C4-2B (cell line): ENCODE data around the gene RPS6KL1.

Experiments
- H3K27ac ChIP-seq: fragments of 450-650 bp; 2 replicates; pipeline ENCODE4 v1.5.1; 2017
- CTCF ChIP-seq: fragments of 450-650 bp; conservative IDR thresholded peaks from 2 replicates; pipeline ENCODE4 v1.5.1; 2017; ENCODE audit warnings: mild to moderate bottlenecking
- ZFX ChIP-seq: fragments of 450-650 bp; IDR thresholded peaks from 2 replicates; pipeline ENCODE4 v1.6.1; 2017

RPS6KL1 gene

DNA sequence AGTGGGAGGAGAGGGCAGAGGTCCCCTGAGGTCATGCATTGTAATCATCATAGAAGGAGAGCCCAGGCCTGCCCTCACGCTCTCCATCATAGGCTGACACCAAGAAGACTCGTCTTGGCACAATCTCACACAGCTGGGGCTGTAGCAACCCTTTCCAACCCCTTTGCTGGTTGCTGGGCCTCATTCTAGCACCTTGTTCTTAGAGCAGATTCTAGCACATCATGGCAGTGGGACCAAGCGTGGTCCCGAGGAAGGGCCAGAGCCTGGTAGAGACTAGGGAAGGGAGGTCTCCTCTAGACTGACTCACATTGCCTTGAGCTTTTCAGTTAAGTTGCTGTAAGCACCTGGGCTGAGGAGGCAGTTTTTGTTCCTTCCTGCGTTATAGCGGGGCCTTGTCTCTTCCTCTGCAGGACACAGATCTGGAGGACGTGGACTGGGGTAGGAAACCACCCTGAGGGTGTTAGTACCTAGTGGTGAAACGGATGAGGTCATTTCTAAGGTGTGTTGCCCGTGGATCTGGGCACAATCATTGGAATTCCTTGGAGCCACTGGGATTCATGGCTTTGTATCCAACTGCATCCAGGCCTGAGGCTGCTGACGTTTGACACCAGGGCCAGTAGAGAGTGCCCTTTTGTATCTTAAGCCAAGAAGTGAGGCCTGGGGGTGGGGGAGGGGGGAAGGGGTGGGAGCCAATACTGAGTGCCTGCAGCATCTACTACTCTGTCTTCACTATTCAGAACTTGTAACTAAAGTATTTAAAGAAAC is 19.9 kb downstream of the RPS6KL1 start:
- H3K27ac ChIP-seq: no peak overlapping the region
- no peak for TF ChIP-seq ZFX
- no peak for TF ChIP-seq CTCF

DNA sequence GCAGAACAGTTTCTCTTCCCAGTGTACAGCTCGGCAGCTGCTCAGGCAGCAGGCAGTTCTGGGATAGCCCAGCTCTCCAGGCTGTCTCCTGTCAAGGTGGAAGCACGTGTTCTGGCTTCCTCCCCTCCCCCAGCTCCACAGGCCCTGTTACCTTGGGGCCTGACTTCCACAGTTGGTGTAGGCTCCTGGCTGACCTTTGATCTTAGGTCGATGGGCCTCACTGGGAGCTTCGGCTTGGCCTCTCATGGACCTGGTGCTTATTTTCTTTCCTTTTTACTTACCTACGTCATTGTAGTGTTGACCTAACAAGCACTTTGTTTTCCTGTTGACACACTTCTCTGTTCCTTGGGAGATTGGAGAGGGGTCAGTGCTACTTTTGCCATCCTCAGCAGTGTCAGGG is 24.4 kb downstream of the RPS6KL1 start:
- no peak for TF ChIP-seq CTCF
- TF ChIP-seq ZFX: no peak
- no peak overlapping the region for H3K27ac ChIP-seq

- no peak for TF ChIP-seq ZFX
- H3K27ac ChIP-seq: no peak overlapping the region
Measured at GRCh38 chr14:74898083-74898482, 25.0 kb downstream of the RPS6KL1 start.

- H3K27ac ChIP-seq: no peak overlapping the region
- TF ChIP-seq ZFX (no peak), CTCF (no peak)
Measured at GRCh38 chr14:74897642-74898041, 25.4 kb downstream of the RPS6KL1 start.

DNA sequence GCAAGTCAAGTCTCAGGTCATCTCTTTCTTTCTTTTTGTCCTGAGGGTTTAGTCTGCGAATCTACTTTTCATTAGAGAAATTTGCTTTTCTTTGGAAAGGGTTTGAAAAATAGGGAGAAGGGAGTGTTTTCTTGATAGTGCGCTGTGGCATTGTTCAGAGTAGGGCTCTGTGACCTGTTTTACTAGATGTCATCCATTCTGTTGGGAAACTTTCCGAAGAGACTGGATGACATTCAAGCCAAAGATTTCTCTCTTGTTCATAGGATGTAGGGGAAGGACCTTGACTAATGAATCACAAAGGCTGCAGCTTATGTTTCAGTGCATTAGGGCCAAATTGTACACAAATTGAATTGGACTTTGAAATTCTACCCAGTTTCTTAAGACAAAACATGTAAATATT is 26.7 kb downstream of the RPS6KL1 start:
- no peak overlapping the region for H3K27ac ChIP-seq

GRCh38 chr14:74893614-74894091 is 29.4 kb downstream of the RPS6KL1 start:
- no peak overlapping the region for H3K27ac ChIP-seq
- no peak for TF ChIP-seq ZFX
- TF ChIP-seq CTCF: no peak

More for the DNA sequence above, 26.7 kb downstream of the RPS6KL1 start:
- TF ChIP-seq ZFX (no peak), CTCF (no peak)

GRCh38 chr14:74892745-74893144 is 30.3 kb downstream of the RPS6KL1 start:
- H3K27ac ChIP-seq: no peak overlapping the region
- TF ChIP-seq CTCF (no peak), ZFX (no peak)

- TF ChIP-seq ZFX (no peak), CTCF (no peak)
- H3K27ac ChIP-seq: no peak overlapping the region
Measured at GRCh38 chr14:74891870-74892269, 31.2 kb downstream of the RPS6KL1 start.
